ENCODE results near the gene A2M. TPM values are rescaled to one million over a fixed set of nuclear protein-coding genes. Genes with fewer than 3 reads are reported as not detected.
A peak's percentile ranks its signal among the peaks of the same experiment; 100 is the strongest.

A2M gene
- total and polyA plus RNA-seq, 2 of the 13 experiments (the other 11 are each of a cell fraction or from before 2014, with no cell fraction given) = 2,807 to 6,551 TPM

DNA sequence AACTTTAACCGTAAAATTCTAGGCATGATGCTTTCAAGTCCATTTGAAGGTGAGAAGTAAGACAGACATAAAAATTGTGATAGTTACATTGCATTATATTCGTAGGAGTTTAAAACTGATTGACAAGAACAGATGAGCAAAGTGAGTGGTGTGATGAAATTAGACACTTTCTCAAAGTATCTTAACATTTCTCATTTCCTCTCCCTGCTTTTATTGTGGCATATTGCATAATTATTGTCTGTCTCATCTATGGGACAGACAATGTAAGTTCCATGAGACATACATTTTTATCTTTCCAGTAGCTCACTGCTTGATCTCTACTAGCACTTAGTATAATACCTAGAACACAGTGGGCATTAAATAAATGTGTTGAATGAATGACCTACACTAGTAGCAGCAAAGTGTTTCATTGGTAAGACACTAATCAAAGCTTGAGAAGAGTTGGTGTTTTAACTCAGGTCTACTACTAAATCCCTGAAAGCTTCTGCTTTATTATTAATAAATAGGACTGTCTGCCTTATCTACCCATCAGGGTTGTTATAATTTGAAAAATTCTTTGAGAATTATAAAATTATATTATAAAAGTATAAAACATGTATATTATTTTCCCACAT is 19.0 kb downstream of the A2M start:
- CTCF ChIA-PET (ENCODE audit: low intra/inter-chr PET ratio, low total read pairs) = no interaction called here
- FAIRE-seq = no peak
- ATAC-seq = no peak
- no peak for DNase-seq (ENCODE audit: low spot score)
- H3K36me3 ChIP-seq (replicated peaks in 1 of 2; ENCODE audit: control insufficient read depth in 1 of 2, insufficient read depth in 2 of 2, low read length in 2 of 2) = peaks cover 29 to 82% of the 10 kb centered on the region in 2 experiments
- in situ Hi-C loops (cut with HindIII; ENCODE audit: extremely low pct_ligation_motif_present, low pct_unique_long_range_greater_than_20kb) (no loop called here), intact Hi-C loops (cut with micrococcal nuclease; ENCODE audit: unreplicated experiment) (no loop called here)
- peaks cover 26% of the 10 kb centered on the region for H4K20me1 ChIP-seq (ENCODE audit: insufficient read depth, low read length)
- no peak overlapping the region for H2AFZ ChIP-seq (ENCODE audit: low read length)
- POLR2A ChIA-PET = interaction anchor here (0.7 to 2.3 kb wide), 6 partner anchors 8 to 18 kb away, joined by 3 to 8 read pairs (median 3); no protein-coding TSS in a partner anchor
- 97% methylated on average over 2 of the region's 2 CpGs for WGBS (ENCODE audit: low lambda C conversion rate)
- no peak overlapping the region for H3K4me2 ChIP-seq (ENCODE audit: low read depth, low read length)
- peaks cover 4% of the 10 kb centered on the region for H3K79me2 ChIP-seq (ENCODE audit: insufficient read depth, low read length)
- H3K9me3 ChIP-seq (ENCODE audit: low read length) = no peaks in the 10 kb centered on the region
- no peak overlapping the region for H3K4me3 ChIP-seq (replicated peaks in 1 of 3; ENCODE audit: insufficient read depth in 1 of 3, low read depth in 2 of 3, low read length in 3 of 3)
- no peak overlapping the region for H3K9ac ChIP-seq (ENCODE audit: insufficient read depth, low read depth, low read length)
- no peak overlapping the region for H3K27ac ChIP-seq (ENCODE audit: extremely low read length, insufficient read depth, low read length)
- 0 out of 2 replicates have a peak, but pooled peaks cover 14% of the 10 kb centered on the region for H3K4me1 ChIP-seq (ENCODE audit: insufficient read depth, low read length)
- no peaks in the 10 kb centered on the region for H3K27me3 ChIP-seq (ENCODE audit: control insufficient read depth in 1 of 2, insufficient read depth in 2 of 2, low read length in 2 of 2)
- BruUV-seq (replicated peaks) = no TSS peak
- TF ChIP-seq, protein P1, sequence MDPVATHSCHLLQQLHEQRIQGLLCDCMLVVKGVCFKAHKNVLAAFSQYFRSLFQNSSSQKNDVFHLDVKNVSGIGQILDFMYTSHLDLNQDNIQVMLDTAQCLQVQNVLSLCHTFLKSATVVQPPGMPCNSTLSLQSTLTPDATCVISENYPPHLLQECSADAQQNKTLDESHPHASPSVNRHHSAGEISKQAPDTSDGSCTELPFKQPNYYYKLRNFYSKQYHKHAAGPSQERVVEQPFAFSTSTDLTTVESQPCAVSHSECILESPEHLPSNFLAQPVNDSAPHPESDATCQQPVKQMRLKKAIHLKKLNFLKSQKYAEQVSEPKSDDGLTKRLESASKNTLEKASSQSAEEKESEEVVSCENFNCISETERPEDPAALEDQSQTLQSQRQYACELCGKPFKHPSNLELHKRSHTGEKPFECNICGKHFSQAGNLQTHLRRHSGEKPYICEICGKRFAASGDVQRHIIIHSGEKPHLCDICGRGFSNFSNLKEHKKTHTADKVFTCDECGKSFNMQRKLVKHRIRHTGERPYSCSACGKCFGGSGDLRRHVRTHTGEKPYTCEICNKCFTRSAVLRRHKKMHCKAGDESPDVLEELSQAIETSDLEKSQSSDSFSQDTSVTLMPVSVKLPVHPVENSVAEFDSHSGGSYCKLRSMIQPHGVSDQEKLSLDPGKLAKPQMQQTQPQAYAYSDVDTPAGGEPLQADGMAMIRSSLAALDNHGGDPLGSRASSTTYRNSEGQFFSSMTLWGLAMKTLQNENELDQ (CRISPR knock-in tag; IDR thresholded peaks at IDR 0.05; ENCODE audit: borderline replicate concordance) = no peak
- TF ChIP-seq NFRKB (IDR thresholded peaks at IDR 0.05) (no peak), KMT2A (CRISPR knock-in tag; IDR thresholded peaks at IDR 0.05) (no peak), TRIM24 (CRISPR knock-in tag; IDR thresholded peaks at IDR 0.05) (no peak), AGO2 (optimal IDR thresholded peaks at IDR 0.05; ENCODE audit: low read depth, low read length) (peak; percentile 95), TCF7L2 (IDR thresholded peaks at IDR 0.05; ENCODE audit: low read depth, low read length) (no peak), ZBTB21 (CRISPR knock-in tag; IDR thresholded peaks at IDR 0.05) (no peak), ZNF879 (CRISPR knock-in tag; IDR thresholded peaks at IDR 0.05) (no peak), ZKSCAN1 (IDR thresholded peaks at IDR 0.05; ENCODE audit: low read length) (no peak), GFI1 (CRISPR knock-in tag; IDR thresholded peaks at IDR 0.05; ENCODE audit: borderline replicate concordance) (no peak)
- TF ChIP-seq, protein P2, sequence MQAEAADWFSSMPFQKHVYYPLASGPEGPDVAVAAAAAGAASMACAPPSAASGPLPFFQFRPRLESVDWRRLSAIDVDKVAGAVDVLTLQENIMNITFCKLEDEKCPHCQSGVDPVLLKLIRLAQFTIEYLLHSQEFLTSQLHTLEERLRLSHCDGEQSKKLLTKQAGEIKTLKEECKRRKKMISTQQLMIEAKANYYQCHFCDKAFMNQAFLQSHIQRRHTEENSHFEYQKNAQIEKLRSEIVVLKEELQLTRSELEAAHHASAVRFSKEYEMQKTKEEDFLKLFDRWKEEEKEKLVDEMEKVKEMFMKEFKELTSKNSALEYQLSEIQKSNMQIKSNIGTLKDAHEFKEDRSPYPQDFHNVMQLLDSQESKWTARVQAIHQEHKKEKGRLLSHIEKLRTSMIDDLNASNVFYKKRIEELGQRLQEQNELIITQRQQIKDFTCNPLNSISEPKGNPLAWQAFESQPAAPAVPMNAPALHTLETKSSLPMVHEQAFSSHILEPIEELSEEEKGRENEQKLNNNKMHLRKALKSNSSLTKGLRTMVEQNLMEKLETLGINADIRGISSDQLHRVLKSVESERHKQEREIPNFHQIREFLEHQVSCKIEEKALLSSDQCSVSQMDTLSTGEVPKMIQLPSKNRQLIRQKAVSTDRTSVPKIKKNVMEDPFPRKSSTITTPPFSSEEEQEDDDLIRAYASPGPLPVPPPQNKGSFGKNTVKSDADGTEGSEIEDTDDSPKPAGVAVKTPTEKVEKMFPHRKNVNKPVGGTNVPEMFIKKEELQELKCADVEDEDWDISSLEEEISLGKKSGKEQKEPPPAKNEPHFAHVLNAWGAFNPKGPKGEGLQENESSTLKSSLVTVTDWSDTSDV (CRISPR knock-in tag; IDR thresholded peaks at IDR 0.05) = no peak
- TF ChIP-seq, protein P3, sequence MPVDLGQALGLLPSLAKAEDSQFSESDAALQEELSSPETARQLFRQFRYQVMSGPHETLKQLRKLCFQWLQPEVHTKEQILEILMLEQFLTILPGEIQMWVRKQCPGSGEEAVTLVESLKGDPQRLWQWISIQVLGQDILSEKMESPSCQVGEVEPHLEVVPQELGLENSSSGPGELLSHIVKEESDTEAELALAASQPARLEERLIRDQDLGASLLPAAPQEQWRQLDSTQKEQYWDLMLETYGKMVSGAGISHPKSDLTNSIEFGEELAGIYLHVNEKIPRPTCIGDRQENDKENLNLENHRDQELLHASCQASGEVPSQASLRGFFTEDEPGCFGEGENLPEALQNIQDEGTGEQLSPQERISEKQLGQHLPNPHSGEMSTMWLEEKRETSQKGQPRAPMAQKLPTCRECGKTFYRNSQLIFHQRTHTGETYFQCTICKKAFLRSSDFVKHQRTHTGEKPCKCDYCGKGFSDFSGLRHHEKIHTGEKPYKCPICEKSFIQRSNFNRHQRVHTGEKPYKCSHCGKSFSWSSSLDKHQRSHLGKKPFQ (CRISPR knock-in tag; IDR thresholded peaks at IDR 0.05; ENCODE audit: insufficient replicate concordance) = no peak
- TF ChIP-seq, protein P4, sequence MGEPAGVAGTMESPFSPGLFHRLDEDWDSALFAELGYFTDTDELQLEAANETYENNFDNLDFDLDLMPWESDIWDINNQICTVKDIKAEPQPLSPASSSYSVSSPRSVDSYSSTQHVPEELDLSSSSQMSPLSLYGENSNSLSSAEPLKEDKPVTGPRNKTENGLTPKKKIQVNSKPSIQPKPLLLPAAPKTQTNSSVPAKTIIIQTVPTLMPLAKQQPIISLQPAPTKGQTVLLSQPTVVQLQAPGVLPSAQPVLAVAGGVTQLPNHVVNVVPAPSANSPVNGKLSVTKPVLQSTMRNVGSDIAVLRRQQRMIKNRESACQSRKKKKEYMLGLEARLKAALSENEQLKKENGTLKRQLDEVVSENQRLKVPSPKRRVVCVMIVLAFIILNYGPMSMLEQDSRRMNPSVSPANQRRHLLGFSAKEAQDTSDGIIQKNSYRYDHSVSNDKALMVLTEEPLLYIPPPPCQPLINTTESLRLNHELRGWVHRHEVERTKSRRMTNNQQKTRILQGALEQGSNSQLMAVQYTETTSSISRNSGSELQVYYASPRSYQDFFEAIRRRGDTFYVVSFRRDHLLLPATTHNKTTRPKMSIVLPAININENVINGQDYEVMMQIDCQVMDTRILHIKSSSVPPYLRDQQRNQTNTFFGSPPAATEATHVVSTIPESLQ (CRISPR knock-in tag; conservative IDR thresholded peaks at IDR 0.05) = no peak
- TF ChIP-seq, protein P5, sequence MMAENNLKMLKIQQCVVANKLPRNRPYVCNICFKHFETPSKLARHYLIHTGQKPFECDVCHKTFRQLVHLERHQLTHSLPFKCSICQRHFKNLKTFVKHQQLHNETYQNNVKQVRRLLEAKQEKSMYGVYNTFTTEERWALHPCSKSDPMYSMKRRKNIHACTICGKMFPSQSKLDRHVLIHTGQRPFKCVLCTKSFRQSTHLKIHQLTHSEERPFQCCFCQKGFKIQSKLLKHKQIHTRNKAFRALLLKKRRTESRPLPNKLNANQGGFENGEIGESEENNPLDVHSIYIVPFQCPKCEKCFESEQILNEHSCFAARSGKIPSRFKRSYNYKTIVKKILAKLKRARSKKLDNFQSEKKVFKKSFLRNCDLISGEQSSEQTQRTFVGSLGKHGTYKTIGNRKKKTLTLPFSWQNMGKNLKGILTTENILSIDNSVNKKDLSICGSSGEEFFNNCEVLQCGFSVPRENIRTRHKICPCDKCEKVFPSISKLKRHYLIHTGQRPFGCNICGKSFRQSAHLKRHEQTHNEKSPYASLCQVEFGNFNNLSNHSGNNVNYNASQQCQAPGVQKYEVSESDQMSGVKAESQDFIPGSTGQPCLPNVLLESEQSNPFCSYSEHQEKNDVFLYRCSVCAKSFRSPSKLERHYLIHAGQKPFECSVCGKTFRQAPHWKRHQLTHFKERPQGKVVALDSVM (CRISPR knock-in tag; IDR thresholded peaks at IDR 0.05) = no peak

Measured in HepG2 (cell line).